GM12892 (cell line): ENCODE data around the gene KLHL40.

Source experiments
- DNase-seq: peaks from one replicate; pipeline ENCODE4 v3.0.0; 2011; ENCODE audit not compliant: insufficient read length
- FAIRE-seq: peaks from 2 replicates; lab custom pipeline; 2011; peaks lifted over from hg19 to GRCh38; lab: Jason Lieb, UNC
- POLR2A ChIP-seq: IDR thresholded peaks from 2 replicates; pipeline ENCODE4 v1.6.1; 2011; ENCODE audit warnings: low read depth, low read length, control low read depth
- POLR2AphosphoS5 ChIP-seq: IDR thresholded peaks from 2 replicates; pipeline ENCODE4 v1.6.1; 2011; ENCODE audit warnings: low read depth, low read length, control low read depth
- TAF1 ChIP-seq: IDR thresholded peaks from 2 replicates; pipeline ENCODE4 v1.6.1; 2011; ENCODE audit warnings: low read depth, mild to moderate bottlenecking, control low read depth, low read length, borderline replicate concordance

KLHL40 gene

DNA sequence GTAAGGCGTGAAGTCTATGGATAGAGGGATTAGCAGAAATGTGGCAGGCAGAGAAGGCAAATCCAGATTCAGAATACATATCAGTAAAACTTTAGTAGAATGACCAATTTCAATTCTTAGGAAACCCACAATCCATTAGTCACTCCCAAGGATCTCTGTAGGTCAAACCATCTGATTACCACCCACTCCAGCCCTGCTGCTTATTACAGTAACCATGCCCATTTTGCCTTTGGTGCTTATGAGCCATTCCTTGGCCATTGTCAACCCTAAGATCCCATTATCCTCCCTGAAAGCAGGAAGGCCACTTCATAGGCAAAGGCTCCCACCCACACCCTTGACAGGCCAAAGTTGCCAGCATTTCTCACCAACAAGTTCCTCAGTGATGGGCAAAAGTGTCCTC is 5.1 kb upstream of the KLHL40 start:
- TF ChIP-seq TAF1 (no peak), POLR2AphosphoS5 (no peak), POLR2A (no peak)
- no peak for FAIRE-seq

GRCh38 chr3:42680806-42681205 is 4.5 kb upstream of the KLHL40 start:
- TF ChIP-seq POLR2A (no peak), TAF1 (no peak), POLR2AphosphoS5 (no peak)
- FAIRE-seq (no peak), DNase-seq (no peak)

More for the DNA sequence above, 5.1 kb upstream of the KLHL40 start:
- DNase-seq = no peak

- FAIRE-seq (no peak), DNase-seq (no peak)
- no peak for TF ChIP-seq POLR2A
- TF ChIP-seq TAF1 = no peak
- TF ChIP-seq POLR2AphosphoS5 = no peak
These were observed 3.8 kb upstream of the KLHL40 start for GRCh38 chr3:42681361-42682038.

- FAIRE-seq = no peak
- TF ChIP-seq POLR2A = no peak
- TF ChIP-seq TAF1 = no peak
- TF ChIP-seq POLR2AphosphoS5 = no peak
These were observed 2.9 kb upstream of the KLHL40 start for GRCh38 chr3:42682301-42683070.

GRCh38 chr3:42683875-42684598 is 1.3 kb upstream of the KLHL40 start:
- DNase-seq = peak; percentile 12
- FAIRE-seq = no peak
- TF ChIP-seq TAF1 (no peak), POLR2AphosphoS5 (no peak), POLR2A (no peak)

More at GRCh38 chr3:42682301-42683070, 2.9 kb upstream of the KLHL40 start:
- no peak for DNase-seq

- DNase-seq = peak; percentile 18
- no peak for FAIRE-seq
- TF ChIP-seq TAF1 = no peak
- TF ChIP-seq POLR2AphosphoS5 = no peak
These were observed 540 bp upstream of the KLHL40 start for GRCh38 chr3:42684632-42685362.

- no peak for TF ChIP-seq POLR2A
- TF ChIP-seq POLR2AphosphoS5 = no peak
- no peak for TF ChIP-seq TAF1
- DNase-seq = no peak
- no peak for FAIRE-seq
These were observed 819 bp downstream of the KLHL40 start for GRCh38 chr3:42685891-42686820.

DNA sequence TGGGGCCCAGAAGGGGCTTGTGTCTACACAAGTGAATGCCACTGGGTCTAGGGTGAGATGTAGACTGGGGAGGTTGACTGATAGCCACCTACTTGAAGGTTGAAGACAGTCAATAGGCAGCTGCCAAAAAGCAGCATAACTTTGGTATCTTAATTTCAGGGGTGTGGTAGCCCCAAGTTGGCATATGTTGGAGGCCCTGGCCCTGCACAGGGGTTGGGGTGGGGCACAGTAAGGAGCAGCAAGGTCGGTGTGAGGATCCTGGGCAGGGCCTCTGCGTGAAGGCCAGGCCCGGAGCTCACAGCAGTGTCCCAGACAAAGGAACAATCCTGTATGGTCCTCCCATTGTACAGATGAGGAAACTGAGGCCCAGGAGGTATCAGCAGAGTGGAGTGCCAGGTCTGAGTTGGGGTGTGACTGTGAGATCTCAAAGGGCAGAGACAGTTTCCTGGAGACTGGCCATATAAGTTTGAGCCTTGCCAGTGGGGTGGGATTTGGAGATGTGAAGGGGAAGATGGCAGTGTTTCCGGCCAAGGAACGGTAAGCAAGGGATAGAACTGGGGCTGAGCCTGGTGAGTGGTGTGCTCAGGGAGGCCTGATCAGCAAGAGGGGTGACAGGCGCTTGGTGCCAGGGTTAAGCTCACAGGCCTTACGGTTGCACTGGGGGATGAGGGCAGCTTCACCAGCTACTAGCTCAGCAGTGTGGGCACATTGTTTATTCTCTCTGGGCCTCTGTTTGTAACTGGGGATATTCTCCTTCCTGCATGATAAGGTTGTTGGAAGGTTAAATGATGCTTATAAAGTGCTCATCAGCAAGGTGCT is 1.7 kb downstream of the KLHL40 start:
- FAIRE-seq = no peak

GRCh38 chr3:42688016-42688415 is 2.7 kb downstream of the KLHL40 start:
- FAIRE-seq (no peak), DNase-seq (no peak)

More for the DNA sequence above, 1.7 kb downstream of the KLHL40 start:
- no peak for TF ChIP-seq POLR2AphosphoS5
- no peak for TF ChIP-seq TAF1
- TF ChIP-seq POLR2A = no peak
- no peak for DNase-seq

More at GRCh38 chr3:42688016-42688415, 2.7 kb downstream of the KLHL40 start:
- TF ChIP-seq POLR2AphosphoS5 (no peak), POLR2A (no peak)
